Omental fat pad (tissue), 4 donors: Measurements from ENCODE around the gene WDR70. TPM values are rescaled to one million over a fixed set of nuclear protein-coding genes. Genes with fewer than 3 reads are reported as not detected.
"Not testable (repeated sequence)": the region's sequence is repeated elsewhere in the genome, so short reads cannot be mapped to it uniquely, and the experiment has no call there.

Experiments
- ATAC-seq: fragments of 150-250 bp; one replicate; pipeline ENCODE4 v1.9.1; 2016; ENCODE audit warnings: mild to moderate bottlenecking, moderate library complexity; ENCODE audit not compliant: low FRiP score
- DNase-seq: peaks from one replicate; pipeline ENCODE4 v3.0.0-alpha.2; 2019; ENCODE audit warnings: low spot score
- CTCF ChIP-seq, 3 donors: fragments of 450-650 bp; IDR thresholded peaks; one replicate each; pipeline ENCODE4 v1.5.1; 2016 to 2017; ENCODE audit warnings: antibody characterized with exemption in 3 of 3, mild to moderate bottlenecking in 3 of 3, moderate library complexity in 2 of 3
- total RNA-seq, 4 donors: library from RNA; depleted of rRNA; stranded (reverse); fragments of >200 nt; gene quantifications; one replicate each; pipeline ENCODE4 v1.1.0, GENCODE V29; 2016

WDR70 gene
- total RNA-seq, 4 donors from 2014 or later: 17.4 to 37.7 (median 24.0) TPM

GRCh38 chr5:37396352-37396751 lies 17.2 kb downstream of the WDR70 start:
- DNase-seq: no peak
- TF ChIP-seq CTCF (IDR thresholded peaks at IDR 0.05): no peak
- ATAC-seq: no peak

- DNase-seq (no peak), ATAC-seq (no peak)
- no peak for TF ChIP-seq CTCF (IDR thresholded peaks at IDR 0.05)
These were observed 21.4 kb downstream of the WDR70 start for GRCh38 chr5:37400501-37400900.

- ATAC-seq: no peak
- DNase-seq: no peak
- TF ChIP-seq CTCF (IDR thresholded peaks at IDR 0.05): no peak
These were observed 33.4 kb downstream of the WDR70 start for GRCh38 chr5:37412515-37412914.

GRCh38 chr5:37415456-37415855 lies 36.3 kb downstream of the WDR70 start:
- not testable (repeated sequence) for DNase-seq, ATAC-seq

- ATAC-seq: no peak
- TF ChIP-seq CTCF (IDR thresholded peaks at IDR 0.05): no peak
- DNase-seq: no peak
These were observed 38.2 kb downstream of the WDR70 start for GRCh38 chr5:37417347-37417746.

GRCh38 chr5:37424441-37424840 lies 45.3 kb downstream of the WDR70 start:
- TF ChIP-seq CTCF (IDR thresholded peaks at IDR 0.05): no peak
- ATAC-seq (no peak), DNase-seq (no peak)

GRCh38 chr5:37428044-37428443 lies 48.9 kb downstream of the WDR70 start:
- no peak for DNase-seq

More at GRCh38 chr5:37428044-37428443, 48.9 kb downstream of the WDR70 start:
- no peak for ATAC-seq
- no peak for TF ChIP-seq CTCF (IDR thresholded peaks at IDR 0.05)
